HG02885 (cell line): ENCODE results near the gene AEBP1.

Experiments
- ATAC-seq: cut with Tn5 transposase; IDR thresholded peaks from one replicate; pipeline ENCODE4 v1.9.1; 2021; ENCODE audit warnings: mild to moderate bottlenecking; ENCODE audit not compliant: unreplicated experiment, poor library complexity

The AEBP1 gene

DNA sequence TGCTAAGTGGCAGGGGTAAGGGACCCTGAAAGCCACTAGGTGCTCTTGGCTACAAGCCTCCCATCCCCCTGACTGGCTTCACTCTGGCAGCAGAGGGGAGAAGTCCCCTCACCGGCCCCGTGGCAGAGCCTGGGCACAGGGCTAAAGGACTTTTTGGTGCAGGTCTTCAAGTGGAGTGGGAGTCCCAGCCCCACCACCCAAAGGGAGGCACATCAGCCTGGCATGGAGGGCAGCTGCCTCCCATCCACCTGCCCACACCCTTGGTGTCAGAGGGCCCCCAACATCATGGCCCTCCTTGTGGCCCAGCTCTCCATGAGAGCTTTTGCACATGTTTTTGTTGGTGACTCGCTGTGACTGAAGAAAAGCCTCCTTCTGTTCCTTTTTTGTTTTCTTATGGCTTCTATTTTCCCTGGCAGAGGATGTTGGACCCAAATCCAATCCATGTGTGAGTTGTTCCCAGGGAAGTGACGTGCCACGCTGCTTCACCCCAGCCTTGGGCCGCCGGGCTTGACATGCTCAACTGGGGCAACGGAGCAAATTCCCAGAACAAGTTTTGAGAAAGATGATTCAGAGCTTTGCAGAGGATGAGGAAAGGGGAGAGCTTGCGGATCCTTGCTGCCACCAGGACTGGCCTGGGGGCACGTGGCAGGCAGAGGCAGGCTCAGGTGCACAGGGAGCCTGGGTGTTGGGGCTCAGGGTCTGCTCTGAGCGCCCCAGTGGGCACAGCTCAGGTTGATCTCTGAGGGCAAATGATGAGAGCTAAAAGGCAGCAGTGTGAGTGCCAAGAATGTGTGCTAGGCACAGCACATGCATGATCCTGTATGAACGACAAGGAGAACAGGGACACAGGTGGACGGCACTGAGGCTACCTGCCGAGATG is 1.9 kb upstream of the AEBP1 start:
- ATAC-seq: no peak

DNA sequence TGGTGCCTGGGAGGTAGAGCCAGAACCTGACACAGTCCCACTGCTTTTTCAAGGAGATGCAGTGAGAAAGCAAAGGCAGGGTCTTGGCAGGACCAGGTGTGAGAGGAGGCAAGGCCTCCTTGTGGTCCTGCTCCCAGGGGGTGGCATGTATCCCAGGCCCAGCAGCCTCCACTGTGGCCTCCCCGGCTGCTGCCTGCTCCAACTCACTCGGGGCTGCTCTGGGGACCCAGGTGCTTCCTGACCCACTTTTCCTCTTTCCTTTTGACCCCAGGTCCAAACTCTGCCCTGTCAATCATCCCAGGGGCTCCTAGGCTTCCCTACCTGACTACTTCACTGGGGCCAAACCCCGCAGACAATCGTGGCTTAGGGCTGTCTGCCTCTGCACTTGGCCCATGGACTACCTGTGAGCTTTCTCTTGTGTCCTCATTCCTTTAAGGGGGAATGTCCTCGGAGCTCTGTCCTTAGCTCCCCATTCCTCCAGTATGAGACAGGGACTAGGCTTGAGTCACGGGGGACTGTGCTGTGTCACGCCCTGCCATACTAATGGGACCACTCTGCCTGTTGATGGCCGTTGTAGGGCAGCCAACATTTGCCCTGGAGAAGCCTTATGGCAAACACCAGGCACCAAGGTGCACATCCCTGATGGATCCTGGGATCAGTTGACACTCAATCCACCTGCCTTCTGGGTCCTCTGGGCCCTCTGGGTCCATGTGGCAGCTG is 1.1 kb upstream of the AEBP1 start:
- ATAC-seq: no peak

DNA sequence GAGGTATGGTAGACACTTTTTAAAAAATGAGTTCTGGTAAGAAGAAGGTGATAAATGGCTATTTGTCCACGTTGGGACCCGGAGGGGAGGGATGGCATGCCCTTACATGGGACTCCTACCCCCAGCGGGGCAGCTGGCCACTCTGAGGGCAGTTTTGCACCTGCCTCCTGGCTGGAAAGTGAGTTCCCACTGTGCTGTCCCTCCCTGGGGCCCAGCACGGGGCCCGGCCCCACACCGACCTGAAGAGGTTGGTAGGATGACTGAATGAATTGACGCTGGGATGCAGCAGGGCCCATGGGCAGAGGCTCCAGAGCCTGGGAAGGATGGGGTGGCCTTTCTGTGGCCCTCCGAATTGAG is 601 bp upstream of the AEBP1 start:
- no peak for ATAC-seq

DNA sequence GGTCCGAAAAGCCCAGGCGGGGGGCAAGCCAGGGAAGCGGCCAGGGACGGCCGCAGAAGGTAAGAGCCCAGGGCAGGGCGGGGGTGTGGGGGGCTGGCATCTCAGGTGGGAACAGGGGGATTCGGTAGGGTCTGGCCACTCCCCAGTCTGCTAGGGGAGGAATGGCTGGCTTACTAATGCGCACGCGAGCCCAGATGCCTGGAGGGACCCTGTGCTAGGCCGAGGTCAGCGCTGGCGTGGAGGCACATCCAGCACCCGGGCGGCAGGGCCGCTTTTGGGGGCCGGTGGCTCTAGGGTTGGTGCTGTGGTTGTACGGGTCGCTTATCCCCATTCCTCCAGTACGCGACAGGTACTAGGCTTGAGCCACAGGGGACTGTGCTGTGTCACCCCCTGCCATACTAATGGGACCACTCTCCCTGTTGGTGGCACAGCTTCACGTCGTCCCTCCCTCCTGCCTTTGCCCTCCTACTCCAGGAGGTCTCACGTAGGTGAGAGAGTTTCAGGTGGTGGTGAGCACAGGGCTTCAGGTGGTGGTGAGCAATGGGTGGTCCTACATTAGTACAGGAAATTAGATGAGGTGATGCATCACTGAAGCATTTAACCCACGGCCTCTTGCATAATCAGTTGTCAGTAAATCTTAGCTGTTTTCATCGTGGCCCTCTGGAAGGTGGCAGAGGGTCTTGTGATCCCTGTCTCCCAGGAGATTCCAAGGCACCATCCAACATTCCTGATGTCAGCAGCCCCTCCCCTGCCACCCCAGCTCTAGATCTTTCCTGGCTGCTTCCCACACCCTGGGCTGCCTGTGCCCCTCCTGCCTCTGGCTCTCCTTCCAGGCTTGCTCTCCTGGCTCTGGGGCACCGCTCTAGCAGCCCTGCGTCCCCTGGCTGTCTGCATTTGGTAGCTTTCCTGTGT is 971 bp downstream of the AEBP1 start:
- no peak for ATAC-seq

DNA sequence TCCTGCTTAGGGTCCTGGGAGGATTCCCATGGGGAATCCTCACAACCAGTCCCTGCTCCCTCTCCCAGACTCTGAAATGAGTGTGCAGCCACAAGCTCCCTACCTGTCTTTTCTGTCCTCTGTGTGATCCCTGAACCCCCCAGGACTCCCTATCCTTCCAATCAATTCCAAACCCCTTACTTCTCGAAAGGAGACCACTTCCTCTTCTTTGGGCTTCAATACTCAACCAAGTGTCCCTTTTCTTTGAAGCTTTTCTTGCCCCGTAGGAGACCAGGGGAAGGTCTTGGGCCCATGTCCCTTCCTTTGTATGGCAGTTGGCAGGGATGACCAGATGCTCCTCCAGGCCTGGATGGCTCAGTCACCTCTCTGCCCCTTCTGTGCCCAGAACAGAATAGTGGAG is 1.7 kb downstream of the AEBP1 start:
- no peak for ATAC-seq

DNA sequence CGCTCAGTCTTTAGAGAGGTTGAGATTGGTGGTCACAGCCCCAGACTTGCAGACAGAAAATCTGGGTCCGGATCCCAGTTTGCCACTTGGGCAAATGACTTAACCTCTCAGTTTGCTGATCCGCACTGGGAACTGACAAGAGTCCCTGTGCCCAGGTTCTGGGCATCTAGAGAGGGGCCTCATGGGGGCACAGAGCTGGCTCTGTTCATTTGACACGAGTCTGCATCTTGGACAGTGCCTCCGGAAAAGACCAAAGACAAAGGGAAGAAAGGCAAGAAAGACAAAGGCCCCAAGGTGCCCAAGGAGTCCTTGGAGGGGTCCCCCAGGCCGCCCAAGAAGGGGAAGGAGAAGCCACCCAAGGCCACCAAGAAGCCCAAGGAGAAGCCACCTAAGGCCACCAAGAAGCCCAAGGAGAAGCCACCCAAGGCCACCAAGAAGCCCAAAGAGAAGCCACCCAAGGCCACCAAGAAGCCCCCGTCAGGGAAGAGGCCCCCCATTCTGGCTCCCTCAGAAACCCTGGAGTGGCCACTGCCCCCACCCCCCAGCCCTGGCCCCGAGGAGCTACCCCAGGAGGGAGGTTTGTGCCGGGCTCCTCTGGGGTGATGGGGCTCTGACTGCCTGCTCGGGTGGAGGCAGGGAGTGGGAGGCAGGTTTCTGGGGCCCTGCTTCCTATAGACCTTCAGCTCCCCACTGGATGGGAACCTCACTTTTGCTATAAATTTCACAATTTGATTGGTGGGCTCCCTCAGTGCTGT is 2.3 kb downstream of the AEBP1 start:
- no peak for ATAC-seq

DNA sequence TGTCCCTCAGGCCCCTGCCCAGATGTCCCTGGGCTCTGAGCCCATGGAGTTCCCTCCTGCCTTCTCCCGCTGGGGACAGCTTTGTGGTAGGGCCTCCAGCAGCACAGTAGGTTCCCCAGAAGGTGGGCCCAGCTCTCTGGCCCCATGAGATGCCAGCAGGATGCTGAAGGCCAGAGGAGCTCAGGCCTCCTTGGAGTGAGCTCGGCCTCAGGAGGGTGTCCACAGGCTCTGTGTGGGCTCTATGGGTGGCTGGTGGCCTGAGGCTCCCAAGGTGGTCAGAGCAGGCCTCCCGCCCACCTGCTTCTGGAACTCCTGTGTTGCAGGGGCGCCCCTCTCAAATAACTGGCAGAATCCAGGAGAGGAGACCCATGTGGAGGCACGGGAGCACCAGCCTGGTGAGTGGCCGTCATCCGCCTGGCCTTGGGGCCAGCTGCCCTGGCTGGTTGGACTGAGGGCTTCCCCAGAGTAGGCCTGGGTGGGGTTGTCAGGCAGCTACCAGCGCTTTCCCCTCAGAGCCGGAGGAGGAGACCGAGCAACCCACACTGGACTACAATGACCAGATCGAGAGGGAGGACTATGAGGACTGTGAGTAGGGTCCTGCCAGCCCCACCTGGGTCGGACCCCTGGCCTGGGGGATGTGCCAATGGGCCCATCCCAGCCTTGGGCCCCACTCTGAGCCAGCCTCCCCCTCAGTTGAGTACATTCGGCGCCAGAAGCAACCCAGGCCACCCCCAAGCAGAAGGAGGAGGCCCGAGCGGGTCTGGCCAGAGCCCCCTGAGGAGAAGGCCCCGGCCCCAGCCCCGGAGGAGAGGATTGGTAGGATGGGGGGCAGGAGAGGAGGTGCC is 3.2 kb downstream of the AEBP1 start:
- ATAC-seq: no peak

DNA sequence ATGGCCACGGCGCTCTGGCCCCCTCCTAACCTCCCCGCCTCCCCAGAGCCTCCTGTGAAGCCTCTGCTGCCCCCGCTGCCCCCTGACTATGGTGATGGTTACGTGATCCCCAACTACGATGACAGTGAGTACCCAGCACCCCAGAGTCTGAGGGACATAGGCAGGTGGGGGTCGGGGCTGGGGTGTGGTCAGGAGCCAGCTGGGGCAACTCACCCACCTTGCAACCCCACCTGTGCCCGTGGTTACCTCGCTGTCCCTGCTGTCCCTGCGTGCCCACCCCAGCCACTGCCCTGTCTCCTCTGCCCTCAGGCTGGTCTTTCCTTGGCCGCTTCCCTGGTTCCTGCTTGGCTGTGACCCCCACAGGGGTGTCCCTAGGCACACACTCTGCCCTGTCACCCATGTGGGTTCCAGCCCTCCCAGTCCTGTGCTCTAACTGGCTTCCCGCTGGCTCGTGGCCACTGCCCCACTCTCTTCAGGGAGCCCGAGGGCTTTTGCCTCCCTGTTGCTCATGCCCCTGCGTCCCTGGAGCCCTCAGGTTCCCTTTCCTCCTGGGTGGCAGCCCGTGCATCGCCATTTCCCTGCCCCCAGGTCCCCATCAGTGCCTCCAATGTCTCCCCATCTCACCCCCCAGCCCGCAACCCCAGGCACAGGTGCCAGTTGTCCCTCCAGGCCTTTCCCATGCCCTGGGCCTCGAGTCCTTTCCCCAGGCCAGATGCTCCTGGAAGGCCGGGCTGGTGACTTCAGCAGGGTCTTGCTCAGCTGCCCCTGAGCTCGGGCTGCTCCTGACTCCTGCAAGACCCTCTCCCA is 4.0 kb downstream of the AEBP1 start:
- no peak for ATAC-seq

DNA sequence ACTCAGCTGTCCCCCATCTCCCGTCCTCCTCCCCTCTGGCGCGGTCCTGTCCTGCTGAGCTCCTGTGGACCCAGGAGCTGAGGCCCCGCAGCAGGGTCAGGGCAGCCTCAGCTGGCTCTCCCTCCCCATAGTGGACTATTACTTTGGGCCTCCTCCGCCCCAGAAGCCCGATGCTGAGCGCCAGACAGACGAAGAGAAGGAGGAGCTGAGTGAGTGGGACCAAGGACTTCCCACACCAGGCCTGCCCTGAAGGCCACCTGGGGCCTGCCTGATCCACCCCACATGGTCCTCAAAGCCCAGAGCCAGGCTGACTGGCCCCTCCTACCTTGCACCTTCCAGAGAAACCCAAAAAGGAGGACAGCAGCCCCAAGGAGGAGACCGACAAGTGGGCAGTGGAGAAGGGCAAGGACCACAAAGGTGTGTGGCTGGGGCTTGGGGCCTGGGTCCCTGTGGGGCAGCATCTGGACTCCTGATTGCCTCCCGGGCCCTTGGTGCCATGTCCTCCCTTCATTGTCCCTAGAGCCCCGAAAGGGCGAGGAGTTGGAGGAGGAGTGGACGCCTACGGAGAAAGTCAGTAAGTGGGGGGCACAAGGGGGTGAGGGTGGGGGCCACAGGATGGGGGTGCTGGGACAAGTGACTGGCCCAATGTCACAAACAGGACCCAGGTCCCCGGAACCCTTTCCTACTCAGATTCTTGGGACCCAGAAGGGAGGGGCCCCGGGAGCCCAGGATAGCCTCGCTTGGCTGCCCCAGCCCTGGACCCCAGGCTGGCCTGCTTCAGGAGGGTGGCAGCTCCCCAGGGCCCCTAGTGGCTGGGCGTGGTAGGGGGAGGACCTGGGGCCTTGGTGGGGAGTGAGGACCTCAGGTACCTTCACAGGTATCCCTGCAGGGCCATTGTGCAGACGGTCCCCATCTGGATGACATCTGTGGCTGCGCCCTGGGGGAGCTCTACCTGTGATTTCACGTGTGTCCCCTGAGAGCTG is 4.9 kb downstream of the AEBP1 start:
- ATAC-seq: no peak

DNA sequence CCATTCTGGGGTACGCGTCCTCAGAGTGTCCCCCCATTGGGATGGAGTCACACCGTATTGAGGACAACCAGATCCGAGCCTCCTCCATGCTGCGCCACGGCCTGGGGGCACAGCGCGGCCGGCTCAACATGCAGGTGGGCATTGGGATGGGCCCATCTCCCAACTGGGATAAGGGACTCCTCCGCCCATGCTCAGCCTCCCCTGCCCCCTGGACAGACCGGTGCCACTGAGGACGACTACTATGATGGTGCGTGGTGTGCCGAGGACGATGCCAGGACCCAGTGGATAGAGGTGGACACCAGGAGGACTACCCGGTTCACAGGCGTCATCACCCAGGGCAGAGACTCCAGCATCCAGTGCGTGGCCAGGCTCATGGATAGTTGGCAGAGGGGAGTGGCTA is 5.8 kb downstream of the AEBP1 start:
- no peak for ATAC-seq

DNA sequence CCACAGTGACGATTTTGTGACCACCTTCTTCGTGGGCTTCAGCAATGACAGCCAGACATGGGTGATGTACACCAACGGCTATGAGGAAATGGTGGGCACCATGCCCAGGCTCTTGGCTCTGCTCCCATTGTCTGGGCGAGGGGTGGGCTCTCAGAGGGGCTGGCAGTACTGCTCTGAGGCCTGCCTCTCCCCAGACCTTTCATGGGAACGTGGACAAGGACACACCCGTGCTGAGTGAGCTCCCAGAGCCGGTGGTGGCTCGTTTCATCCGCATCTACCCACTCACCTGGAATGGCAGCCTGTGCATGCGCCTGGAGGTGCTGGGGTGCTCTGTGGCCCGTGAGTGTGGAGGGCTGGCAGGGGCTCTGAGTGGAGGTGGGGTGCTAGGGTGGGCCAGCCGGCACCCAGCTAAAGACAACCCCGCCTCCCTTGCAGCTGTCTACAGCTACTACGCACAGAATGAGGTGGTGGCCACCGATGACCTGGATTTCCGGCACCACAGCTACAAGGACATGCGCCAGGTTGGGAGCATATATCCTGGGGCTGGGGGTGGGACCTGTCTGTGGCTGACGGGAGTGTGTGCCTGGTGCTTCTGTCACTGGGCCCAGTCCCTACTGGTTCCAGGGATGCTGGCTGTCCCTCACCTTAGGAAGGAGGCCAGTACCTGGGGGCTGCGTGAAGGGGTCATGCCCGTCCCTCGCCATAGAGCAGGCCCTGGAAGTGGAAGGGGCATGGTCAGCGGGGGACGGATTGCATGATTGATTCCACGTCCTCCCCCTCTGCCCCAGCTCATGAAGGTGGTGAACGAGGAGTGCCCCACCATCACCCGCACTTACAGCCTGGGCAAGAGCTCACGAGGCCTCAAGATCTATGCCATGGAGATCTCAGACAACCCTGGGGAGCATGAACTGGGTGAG is 6.8 kb downstream of the AEBP1 start:
- ATAC-seq: no peak

DNA sequence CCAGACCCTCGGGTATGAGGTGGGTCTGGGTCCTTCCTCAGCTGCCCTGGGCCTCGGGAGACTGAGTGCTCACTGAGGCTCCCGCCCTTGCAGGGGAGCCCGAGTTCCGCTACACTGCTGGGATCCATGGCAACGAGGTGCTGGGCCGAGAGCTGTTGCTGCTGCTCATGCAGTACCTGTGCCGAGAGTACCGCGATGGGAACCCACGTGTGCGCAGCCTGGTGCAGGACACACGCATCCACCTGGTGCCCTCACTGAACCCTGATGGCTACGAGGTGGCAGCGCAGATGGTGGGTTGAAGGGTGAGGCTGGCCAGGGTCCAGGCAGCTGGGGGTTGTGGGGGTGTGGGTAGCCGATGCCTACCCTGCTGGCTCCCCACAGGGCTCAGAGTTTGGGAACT is 7.6 kb downstream of the AEBP1 start:
- ATAC-seq: no peak

DNA sequence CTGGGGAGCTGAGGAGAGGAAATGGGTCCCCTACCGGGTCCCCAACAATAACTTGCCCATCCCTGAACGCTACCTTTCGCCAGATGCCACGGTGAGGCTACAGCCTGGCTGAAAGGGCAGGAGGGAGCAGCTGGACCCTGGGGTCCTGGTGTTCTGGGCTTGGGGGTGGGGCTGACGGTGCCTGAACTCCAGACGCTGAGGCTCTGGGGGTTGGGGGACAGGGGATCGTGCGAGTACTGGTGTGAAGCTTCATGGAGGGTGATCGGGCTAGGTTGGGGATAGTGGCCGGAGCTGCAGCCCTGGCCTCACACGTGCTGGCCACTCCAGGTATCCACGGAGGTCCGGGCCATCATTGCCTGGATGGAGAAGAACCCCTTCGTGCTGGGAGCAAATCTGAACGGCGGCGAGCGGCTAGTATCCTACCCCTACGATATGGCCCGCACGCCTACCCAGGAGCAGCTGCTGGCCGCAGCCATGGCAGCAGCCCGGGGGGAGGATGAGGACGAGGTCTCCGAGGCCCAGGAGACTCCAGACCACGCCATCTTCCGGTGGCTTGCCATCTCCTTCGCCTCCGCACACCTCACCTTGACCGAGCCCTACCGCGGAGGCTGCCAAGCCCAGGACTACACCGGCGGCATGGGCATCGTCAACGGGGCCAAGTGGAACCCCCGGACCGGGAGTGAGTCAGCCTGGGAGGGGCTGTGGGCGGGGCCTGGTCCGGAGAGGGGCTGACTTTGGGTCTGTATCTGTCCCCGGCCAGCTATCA is 8.3 kb downstream of the AEBP1 start:
- no peak for ATAC-seq

DNA sequence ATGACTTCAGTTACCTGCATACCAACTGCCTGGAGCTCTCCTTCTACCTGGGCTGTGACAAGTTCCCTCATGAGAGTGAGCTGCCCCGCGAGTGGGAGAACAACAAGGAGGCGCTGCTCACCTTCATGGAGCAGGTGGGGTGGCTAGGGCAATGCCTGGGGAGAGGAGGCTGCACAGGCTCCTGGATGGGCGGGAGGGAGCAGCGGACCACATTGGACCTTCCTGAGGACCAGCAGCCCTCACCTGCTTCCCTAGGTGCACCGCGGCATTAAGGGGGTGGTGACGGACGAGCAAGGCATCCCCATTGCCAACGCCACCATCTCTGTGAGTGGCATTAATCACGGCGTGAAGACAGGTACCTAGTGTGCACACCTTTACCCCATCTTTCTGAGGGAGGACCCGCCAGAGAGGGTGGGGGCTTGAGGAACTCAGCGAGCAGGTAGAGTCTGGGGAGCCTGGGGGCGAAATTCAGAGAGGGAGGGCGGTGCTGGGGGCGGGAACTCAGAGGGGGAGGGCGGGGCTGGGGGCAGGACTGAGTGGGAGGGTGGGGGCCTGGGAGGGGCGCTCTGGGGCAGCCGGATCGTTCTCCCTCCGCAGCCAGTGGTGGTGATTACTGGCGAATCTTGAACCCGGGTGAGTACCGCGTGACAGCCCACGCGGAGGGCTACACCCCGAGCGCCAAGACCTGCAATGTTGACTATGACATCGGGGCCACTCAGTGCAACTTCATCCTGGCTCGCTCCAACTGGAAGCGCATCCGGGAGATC is 9.0 kb downstream of the AEBP1 start:
- ATAC-seq: no peak
